ENCODE results near the gene HMCES.

HMCES gene

DNA sequence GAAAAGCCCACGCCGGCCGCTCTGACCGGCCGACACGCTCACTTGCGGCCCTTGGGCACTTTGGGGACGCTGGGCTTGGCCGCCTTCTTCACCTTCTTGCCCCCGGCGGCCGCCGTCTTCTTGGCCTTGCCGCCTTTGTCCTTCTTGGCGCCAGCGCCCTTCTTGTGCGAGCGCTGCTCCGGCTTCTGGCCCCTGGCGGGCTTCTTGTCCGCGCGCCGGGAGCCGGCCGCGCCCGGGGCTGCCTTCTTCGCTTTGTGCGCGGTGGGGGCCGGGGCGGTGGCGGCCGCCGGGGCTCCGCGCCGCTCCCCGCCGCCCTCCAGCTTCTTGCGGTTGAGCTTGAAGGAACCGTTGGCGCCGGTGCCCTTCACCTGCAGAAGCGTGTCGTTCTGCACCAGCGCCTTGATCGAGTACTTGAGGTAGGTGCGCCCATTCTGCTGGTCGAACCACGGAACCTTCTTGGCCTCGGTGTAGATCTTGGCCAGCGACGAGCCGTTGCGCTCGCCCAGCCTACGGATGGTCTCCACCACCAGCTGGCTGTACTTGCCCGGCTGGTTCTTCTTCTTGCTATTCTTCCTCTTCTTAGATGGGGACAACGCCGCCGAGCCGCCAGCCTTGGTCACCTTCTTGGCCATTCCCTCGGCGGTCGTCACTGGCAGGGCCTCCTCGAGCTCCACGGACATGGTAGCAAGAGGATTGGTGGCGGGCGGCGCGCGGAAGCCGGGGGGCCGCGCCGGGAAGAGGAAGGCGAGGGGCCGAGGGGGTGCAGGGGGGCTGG is 36.7 kb downstream of the HMCES start:
- peak overlapping the region; percentile 57 for H3K4me3 ChIP-seq (ENCODE audit: low read depth, low read length)
- DNase-seq (ENCODE audit: low read depth): peak; percentile 52
- TF ChIP-seq, protein P1, sequence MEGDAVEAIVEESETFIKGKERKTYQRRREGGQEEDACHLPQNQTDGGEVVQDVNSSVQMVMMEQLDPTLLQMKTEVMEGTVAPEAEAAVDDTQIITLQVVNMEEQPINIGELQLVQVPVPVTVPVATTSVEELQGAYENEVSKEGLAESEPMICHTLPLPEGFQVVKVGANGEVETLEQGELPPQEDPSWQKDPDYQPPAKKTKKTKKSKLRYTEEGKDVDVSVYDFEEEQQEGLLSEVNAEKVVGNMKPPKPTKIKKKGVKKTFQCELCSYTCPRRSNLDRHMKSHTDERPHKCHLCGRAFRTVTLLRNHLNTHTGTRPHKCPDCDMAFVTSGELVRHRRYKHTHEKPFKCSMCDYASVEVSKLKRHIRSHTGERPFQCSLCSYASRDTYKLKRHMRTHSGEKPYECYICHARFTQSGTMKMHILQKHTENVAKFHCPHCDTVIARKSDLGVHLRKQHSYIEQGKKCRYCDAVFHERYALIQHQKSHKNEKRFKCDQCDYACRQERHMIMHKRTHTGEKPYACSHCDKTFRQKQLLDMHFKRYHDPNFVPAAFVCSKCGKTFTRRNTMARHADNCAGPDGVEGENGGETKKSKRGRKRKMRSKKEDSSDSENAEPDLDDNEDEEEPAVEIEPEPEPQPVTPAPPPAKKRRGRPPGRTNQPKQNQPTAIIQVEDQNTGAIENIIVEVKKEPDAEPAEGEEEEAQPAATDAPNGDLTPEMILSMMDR (IDR thresholded peaks at IDR 0.05; ENCODE audit: insufficient read depth, low read depth, low read length, missing control alignments): no peak

DNA sequence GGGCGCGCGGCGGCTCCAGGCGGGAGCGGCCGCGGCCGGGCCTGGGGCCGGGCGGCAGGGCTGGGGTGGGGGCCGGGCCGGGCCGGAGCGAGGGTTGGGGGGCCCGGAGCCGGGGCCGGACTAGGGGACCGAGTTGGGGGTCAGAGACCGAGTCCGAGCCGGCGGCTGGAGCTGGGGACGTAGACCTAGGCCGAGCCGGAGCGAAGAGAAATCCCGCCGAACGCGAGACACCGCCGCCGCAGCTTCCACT is 37.3 kb downstream of the HMCES start:
- DNase-seq (ENCODE audit: low read depth): no peak
- TF ChIP-seq, protein P1 (IDR thresholded peaks at IDR 0.05; ENCODE audit: insufficient read depth, low read depth, low read length, missing control alignments): no peak

DNA sequence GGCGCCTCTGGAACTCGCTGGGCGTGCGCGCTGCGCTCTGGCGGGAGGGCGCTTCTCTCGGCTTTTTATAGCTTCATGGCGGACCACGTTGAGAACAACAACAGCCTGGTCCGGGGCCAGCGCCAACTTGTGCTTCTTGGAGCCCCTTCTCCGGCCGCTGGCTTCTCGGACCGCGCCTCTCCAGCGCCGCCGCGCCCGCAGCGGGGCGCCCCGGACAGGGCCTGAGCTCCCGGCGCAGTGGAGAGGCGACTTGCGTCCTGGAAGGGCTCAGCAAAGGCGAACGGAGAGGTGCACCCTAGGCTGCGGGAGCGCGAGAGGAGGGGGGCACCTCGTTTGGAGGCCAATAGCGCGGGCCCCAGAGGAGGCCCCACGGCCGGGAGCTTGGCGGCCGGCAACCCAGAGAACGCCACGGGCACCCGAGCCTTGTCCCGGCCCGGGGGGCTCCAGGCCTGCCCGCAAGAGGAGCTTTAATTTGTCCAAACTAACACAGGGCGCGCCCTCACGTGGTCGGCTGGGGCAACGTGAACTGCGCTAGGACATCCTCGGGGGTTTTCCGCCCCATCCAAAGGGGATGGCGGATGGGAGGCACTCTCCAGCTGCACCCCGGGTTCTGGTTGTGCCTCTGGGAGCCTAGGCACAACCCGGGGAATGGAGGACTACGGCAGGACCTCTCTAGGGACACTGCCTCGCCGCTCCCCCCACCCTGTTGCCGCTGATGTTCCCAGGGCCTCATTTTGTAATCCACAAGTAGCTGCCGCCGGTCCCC is 37.8 kb downstream of the HMCES start:
- TF ChIP-seq, protein P1 (IDR thresholded peaks at IDR 0.05; ENCODE audit: insufficient read depth, low read depth, low read length, missing control alignments): peak; percentile 58
- peak; percentile 87 for DNase-seq (ENCODE audit: low read depth)
- peak overlapping the region; percentile 54 for H3K4me3 ChIP-seq (ENCODE audit: low read depth, low read length)

More for the DNA sequence above, 37.3 kb downstream of the HMCES start:
- H3K4me3 ChIP-seq (ENCODE audit: low read depth, low read length): peak overlapping the region; percentile 54

DNA sequence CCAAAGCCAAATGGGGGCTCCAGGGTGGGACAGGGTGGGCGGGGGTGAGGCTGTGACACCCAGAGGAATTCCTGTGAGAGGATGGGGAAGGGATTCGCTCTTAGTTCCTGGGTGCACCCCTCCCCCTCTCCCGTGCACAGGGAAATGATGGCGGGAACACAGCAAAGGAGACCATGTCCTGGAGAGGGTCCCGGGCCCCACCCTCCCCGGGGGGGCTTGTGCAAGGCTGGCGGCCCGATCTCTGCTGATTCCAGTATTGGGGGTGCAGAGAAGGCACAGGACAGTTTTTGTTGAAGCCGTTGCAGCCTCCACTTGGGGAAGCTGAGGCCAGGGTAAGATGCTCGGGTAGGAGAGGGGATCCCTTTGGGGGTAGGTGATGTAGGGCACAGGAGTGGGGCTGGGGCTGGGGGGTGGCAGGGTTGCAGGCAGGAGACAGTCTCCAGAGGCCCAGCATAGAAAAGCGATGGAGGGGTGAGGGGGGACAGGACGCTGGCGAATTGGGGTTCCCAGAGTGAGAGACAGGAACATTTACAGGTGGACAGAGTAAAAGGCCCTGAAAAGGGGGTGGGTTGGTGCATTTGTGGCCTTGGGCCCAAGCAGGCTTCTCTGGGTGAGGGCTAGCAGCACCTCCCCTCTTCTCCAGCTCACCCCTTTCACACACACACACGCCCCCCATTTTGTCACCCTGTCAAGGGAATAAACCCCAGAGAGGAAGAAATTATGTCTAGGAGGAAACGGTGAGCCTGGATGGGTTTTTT is 38.5 kb downstream of the HMCES start:
- no peak overlapping the region; the same call in 1 of the 2 replicates for H3K4me3 ChIP-seq (ENCODE audit: low read depth, low read length)
- TF ChIP-seq, protein P1 (IDR thresholded peaks at IDR 0.05; ENCODE audit: insufficient read depth, low read depth, low read length, missing control alignments): no peak
- no peak for DNase-seq (ENCODE audit: low read depth)

DNA sequence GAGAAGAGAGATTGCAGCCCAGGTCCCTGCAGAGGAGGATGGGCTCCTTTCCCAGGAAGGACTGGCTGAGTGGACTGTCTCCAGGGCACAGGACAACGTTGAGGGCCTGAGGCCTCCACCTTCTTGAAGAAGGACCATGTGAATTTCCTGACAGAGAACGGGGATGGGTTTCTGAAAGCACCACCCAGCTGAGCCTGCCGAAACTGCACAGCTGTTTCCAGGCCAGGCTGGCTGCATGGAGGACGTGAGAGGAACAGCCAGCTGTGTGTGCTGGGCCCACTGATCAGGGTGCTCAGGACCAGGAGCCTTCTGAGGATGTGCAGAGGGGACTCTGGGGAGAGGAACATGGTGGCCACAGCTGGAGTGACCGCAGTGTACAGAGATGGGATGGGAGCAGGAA is 39.2 kb downstream of the HMCES start:
- no peak overlapping the region for H3K4me3 ChIP-seq (ENCODE audit: low read depth, low read length)
- TF ChIP-seq, protein P1 (IDR thresholded peaks at IDR 0.05; ENCODE audit: insufficient read depth, low read depth, low read length, missing control alignments): no peak
- DNase-seq (ENCODE audit: low read depth): peak; percentile 58

DNA sequence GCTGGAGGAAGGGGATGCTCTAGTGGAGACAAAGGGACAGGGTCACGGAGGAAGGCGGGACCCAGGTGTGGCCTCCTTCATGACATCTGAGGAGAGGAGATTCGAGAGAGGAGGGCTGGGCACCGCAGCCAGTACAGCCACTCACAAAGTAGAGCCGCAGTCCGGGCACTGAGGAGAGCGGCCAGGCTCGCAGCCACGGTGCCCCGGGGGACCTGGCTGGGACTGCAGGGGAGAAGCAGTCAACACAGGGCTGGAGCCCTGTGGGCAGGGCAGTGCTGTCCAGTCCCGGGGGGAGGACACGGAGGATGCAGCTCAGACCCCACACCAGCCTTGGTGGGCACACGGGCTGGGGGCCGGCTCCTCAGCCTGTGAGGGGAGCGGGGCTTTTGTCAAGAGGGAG is 40.3 kb downstream of the HMCES start:
- H3K4me3 ChIP-seq (ENCODE audit: low read depth, low read length): no peak overlapping the region
- DNase-seq (ENCODE audit: low read depth): no peak
- TF ChIP-seq, protein P1 (IDR thresholded peaks at IDR 0.05; ENCODE audit: insufficient read depth, low read depth, low read length, missing control alignments): no peak

Measured in GM12865 (cell line).